Daoy (cell line): Measurements from ENCODE around the gene HIF3A. TPM values are rescaled to one million over a fixed set of nuclear protein-coding genes. Genes with fewer than 3 reads are reported as not detected.

Experiments
- DNase-seq: peaks from one replicate; pipeline ENCODE4 v3.0.0-alpha.2; 2015; ENCODE audit warnings: low read depth
- total RNA-seq: library from RNA; depleted of rRNA; stranded (reverse); fragments of >200 nt; shearing (Covaris generic); gene quantifications from 2 replicates; pipeline ENCODE4 v1.2.3, GENCODE V29; 2014; rRNA removed

HIF3A gene
- total RNA-seq, 1 experiment from 2014 or later = not detected

DNA sequence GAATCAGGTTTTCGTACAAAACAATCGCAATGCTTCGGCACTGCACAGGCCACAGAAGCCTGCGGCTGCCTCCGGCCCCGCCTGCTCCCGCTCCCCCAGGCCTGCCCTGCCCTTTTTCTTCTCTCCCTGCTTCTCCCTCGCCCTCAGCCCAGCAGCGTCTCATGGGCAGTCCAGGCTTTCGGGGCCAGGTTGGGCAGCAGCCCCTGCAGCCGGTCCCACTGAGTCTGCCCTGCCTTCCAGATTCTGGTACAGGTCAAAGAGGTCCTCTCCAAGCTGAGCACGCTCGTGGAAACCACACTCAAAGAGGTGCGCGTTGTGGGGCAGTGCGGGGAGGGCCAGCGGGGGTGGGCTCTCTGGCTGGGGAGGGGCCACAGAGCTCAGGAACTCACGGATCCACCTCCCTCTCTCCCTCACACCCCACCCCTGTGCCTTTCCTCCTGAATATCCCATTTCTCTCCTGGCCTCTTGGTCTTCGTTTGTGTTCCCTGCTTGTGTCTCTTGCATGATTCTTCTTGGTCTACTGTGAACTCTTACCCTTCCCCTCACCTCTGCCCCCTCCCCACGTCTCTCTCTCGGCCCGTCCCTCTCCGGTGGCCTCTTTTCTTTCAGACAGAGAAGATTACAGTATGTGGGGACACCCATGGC, 86.5 kb downstream of the HIF3A start:
- DNase-seq = no peak

DNA sequence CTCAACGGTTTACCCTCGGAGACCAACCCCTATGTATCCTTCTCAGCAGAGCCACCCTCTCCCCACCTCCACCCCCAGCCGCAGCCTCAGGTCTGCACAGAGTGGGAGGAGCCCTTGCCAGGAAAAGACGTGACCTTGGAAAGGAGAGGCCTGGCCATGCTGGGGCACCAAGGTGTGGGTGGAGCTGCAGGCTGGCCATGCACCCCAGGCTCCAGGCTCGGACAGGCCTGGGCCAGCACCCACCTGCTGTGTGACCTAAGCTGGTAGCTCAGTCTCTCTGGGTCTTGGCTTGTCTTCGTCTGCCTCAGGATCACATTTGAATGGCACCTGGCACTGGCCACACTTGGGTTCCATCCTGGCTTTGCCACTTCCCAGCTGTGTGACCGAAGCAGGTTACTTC, 87.0 kb downstream of the HIF3A start:
- DNase-seq = no peak

DNA sequence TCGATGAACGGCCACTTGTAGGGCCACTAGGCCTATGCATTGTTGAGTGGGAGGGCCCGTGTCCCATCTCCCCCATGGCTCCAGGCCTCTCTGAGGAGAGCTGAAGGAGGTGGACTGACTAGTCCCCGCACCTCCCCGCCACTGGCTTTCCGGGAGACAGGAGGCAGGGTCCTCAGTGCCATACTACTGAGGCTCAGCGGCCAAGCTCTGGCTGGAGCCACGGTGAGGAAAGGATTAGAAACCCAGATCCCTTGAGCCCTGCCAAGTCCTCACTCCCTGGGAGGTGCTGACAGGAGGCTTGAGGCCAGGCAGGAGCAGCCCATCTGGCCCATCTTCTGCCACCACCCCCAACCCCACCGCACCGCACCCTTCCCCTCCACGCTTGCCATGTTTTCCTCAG, 87.6 kb downstream of the HIF3A start:
- no peak for DNase-seq

DNA sequence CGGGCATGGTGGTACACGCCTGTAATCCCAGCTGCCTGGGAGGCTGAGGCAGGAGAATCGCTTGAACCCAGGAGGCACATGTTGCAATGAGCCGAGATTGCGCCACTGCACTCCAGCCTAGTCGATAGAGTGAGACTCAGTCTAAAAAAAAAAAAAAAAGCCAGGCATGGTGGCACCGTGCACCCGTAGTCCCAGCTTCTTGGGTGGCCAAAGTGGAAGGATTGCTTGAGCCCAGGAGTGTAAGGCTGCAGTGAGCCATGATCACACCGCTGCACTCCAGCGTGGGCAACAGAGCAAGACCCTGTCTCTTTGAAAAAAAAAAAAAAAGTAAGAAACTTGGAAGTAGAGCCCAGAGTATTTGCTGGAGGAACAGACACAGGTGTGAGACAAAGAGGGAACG, 88.8 kb downstream of the HIF3A start:
- DNase-seq = no peak

DNA sequence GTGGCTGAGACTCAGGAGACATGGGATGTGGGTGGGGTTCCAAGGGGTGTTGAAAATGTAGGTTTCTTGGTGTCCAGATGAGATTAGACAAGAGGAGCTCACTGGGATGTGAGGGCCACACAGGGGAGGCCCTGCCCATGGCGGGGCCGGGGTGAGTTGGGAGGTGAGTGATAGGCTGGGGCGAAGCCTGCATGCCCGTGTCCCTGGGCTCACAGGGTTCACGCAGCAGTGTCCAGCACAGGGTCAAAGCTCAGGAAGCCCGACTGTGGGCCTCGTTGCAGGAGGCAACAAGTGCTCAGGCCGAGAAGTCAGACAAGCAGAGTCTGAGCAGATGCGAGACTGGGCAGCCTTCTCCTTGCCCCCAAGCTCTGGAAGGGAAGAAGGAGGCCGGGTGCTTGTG, 89.3 kb downstream of the HIF3A start:
- DNase-seq = no peak

DNA sequence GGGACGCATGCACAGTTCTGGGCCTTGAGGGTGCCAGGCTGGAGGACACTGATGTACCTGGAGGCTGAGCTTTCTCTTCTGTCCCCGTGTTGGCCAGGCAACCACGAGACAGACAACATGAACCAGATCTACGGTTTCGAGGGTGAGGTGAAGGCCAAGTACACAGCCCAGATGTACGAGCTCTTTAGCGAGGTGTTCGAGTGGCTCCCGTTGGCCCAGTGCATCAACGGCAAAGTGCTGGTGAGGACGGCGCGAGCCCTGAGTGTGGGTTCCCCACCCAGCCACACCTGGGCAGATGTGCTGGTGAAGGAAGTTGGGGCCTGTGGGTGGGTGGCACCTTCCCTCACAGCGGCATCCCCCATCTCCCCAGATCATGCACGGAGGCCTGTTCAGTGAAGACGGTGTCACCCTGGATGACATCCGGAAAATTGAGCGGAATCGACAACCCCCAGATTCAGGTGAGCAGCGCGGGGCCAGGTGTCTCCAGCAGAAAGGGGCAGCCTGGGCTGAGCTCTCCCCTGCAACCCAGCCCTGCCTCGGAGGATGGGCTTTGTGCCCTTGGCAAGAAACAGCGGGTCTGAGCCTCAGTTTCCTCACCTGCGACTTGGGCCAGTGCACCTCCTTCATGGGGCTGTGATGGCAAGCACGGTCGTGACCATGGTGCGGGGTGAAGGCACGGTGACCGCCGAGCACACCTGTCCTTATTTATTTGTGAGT, 90.3 kb downstream of the HIF3A start:
- DNase-seq = no peak

DNA sequence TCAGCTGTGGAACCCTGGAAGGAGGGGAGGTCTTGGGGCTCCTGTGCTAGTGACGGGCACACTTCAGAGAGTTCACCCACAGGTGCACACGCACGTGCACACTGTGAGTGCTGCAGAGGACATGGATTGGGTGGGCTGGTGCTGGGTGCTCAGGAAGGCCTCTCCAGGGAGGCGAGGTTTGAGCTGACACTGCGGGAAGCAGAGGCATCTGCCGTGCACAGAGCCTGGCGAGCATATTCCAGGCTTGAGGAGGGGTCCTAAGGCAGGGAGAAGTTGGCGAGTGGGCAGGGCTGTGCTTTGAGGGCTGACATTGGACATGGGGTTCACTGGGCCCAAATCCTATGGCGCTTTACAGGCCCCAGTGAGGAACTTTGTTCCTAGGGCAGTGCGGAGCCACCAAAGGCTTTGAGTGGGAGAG, 90.9 kb downstream of the HIF3A start:
- no peak for DNase-seq

DNA sequence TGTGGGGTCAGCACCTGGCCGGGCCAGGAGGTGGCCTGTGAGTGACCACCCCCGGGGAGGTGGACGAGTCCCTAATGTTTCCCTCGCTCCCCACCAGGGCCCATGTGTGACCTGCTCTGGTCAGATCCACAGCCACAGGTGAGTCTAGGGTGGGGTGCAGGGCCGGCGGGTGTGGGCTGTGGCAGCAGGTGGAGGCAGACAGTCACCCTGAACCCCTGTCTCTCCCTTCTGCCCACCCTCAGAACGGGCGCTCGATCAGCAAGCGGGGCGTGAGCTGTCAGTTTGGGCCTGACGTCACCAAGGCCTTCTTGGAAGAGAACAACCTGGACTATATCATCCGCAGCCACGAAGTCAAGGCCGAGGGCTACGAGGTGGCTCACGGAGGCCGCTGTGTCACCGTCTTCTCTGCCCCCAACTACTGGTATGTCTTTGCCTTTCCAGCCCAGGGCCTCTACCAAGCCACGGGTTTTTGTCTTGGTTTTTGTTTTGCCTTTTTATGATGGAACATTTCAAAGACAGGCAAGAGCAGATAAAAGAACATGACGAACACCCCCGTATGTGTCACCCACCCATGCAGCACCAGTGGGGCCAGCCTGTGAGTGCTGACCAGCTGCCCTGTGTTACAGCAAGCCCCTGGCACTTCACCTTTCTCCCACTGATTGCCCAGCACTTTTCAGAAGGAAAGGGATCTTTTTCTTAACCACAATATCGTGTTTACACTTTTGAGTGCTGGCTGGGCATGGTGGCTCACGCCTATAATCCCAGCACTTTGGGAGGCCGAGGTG, 91.7 kb downstream of the HIF3A start:
- no peak for DNase-seq

DNA sequence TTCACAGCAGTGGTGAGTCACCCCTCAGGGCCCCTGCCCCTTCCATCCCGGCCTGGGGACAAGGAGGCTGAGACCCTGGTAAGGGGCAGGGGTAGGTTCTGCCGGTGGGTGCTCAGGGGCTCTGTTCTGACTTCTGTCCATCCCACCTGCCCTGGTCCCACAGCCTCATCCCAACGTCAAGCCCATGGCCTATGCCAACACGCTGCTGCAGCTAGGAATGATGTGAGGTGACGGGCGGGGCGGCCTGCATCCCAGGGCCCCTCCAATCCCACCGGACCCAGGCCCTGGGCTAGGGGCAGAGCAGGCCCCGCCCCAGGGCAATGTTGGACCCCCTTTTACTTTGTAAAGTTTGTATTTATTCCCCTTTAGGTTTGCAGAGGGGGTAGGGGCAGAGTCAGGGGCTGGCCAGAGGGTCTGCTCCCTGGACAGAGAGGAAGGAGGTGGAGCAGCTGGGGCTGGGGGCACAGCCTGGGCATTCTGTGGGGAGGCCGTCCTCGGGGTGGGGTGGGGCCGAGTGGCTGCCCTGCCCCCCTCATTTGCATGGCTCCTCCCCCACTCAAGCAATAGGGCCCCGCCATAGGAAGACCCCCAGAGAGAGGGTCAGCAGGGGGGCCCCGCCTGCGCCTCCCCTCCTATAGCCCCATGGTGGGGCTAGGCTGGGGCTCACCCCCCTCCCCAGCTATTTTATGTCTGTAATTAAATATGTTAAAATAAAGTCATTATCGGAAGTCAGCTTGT, 93.4 kb downstream of the HIF3A start:
- no peak for DNase-seq

DNA sequence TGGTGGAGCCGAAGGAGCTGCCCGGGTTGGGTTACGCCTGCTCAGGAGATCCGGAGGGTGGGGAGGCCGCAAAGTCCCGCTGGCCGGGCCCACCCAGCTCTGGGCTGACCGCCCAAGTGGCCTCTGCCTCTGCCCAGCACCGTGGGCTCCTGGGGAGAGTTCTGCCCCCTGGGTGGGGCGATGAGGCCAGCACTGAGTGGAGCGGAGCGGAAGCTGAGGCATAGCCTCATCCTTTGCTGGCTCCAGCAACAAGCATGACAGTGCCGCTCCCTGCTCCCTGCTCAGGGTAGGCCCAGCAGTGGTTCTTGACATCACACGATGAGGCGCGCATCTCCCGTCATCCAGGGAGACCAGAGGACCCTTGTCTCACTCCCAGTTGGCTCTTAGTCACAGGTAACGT, 94.0 kb downstream of the HIF3A start:
- no peak for DNase-seq

DNA sequence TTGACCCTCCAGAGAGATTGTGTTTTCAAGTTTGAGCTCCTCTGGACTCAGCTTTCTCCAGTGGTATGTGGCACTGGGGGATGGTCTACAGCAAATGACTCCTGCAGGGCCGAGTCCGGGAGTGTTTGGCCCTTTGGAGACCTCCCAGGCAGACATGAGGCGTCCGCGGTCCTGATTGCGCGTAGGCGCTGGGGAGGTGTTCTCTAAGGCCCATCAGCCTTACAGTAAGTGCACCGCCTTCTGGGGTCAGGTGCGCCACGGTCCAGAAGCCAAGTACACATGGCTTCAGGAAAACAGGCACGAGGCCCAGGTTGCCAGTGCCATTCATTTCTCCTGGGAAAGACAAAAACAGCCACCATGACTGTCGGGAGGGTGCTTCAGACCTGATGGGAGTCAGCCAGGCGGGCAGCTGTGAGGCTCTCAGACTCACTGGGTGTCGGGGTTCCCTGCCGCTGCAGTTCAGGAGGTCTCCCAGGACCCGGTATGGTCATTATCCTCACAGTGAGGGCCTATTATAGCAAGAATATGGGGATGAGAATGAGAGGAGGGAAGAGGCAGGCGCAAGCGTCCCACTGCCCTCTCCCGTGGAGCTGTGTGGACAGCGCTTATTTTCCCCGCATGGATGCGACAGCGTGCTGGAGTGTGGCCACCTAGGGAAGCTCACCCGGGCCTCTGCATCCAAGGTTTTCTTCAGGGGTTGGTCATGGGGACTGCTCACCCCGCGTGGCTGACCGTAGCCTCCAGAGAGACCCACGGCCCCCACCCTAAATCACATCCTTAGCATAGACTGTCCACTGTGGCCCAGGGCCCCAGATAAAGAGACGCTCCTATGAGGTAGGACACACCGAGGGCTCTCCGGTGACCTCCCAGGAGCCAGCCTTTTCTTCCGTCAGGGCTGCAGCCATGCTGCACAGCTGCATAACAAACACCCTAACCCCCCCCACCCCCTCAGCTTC, 94.7 kb downstream of the HIF3A start:
- DNase-seq = no peak

DNA sequence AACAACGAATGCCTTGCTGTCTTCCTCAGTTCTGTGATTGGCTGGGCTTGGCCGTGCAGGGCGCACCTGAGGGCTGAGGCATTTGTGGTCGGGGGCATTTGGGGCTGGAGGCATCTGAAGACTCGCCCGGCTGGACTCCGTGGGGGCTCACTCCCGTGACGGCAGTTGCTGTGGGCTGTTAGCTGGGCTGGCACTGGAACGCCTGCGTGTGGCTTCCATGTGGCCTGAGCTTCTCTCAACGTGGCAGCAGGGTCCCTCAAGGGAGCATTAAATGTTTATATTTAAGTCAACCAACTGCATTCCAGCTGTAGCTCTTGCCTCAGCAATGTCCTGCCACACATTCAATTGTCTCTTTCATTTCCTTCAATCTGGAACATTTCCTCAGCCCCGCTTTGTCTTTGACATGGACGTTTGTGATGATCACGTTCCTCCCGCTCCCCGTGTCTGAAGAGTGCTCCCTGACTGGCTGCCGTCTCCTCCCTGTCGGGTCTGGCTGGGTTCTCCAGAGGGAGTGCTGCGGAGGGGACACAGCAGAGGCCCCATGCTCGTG, 95.5 kb downstream of the HIF3A start:
- no peak for DNase-seq

DNA sequence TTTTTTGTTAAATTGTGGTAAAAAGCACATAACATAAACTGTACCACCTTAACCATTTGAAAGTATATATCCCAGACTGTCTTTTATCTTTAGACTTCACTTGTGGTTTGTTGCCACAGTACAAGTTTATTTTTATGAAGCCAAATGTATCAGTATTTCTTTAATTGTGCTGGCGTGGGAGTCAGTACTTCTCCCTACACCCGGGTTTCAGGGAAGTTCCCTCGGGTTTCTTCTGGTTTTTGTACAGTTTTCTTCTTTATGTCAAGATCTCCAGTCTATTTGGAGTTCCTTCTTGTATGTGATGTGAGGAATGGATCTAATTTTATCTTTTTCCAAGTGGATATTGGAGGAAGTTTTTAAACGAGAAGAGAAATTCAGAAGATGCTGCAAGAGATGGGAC, 96.0 kb downstream of the HIF3A start:
- DNase-seq = no peak

Other genes with a start within 250 kb of the HIF3A start
- not detected in 2 replicates for gene IGFL3, start 172.4 kb upstream of the HIF3A start, total RNA-seq
- not detected in 2 replicates for gene IGFL2, start 148.8 kb upstream of the HIF3A start, total RNA-seq
- gene IGFL1, start 67.3 kb upstream of the HIF3A start, total RNA-seq = not detected in 2 replicates
- 59.4 and 80.8 TPM in 2 replicates for gene PPP5C, start 50.0 kb downstream of the HIF3A start, total RNA-seq
- 8.8 and 9.2 TPM in 2 replicates for gene CCDC8, start 116.5 kb downstream of the HIF3A start, total RNA-seq
- not detected in 2 replicates for gene PNMA8C, start 131.9 kb downstream of the HIF3A start, total RNA-seq
- gene PNMA8A, start 174.5 kb downstream of the HIF3A start, total RNA-seq = 4.4 and 4.6 TPM in 2 replicates
- gene PNMA8B, start 198.8 kb downstream of the HIF3A start, total RNA-seq = 0.06 and 0.48 TPM in 2 replicates